Cardiac fibroblast (primary cell): ENCODE measurements around the gene KRTAP10-2.

ENCODE experiments used
- DNase-seq, 2 donors: peaks; one replicate each; pipeline versions ENCODE4 v3.0.0 to v3.0.0-alpha.2; 2010; ENCODE audit warnings: low read depth in 2 of 2
- H3K4me3 ChIP-seq, 2 donors: replicated peaks in 1 of 2; 1 replicate in 1 of 2; 2 replicates in 1 of 2; pipeline ENCODE4 v1.5.1; 2011; ENCODE audit warnings: low read depth in 2 of 2, low read length in 2 of 2, mild to moderate bottlenecking in 2 of 2, moderate library complexity in 1 of 2
- CTCF ChIP-seq: IDR thresholded peaks from one replicate; pipeline ENCODE4 v1.5.1; 2011; ENCODE audit warnings: low read depth, mild to moderate bottlenecking, low read length, inconsistent platforms

Gene KRTAP10-2

GRCh38 chr21:44529503-44530125, 21.7 kb downstream of the KRTAP10-2 start:
- no peak overlapping the region for H3K4me3 ChIP-seq
- DNase-seq, result no peak
- TF ChIP-seq CTCF, result no peak

- H3K4me3 ChIP-seq, result no peak overlapping the region
- no peak for TF ChIP-seq CTCF
- DNase-seq, result no peak
These were observed 22.3 kb downstream of the KRTAP10-2 start for GRCh38 chr21:44529011-44529421.

- H3K4me3 ChIP-seq, result no peak overlapping the region
- no peak for DNase-seq
- TF ChIP-seq CTCF, result no peak
These were observed 22.7 kb downstream of the KRTAP10-2 start for GRCh38 chr21:44528634-44528995.

GRCh38 chr21:44527983-44528633, 23.2 kb downstream of the KRTAP10-2 start:
- DNase-seq, result no peak
- TF ChIP-seq CTCF, result no peak
- H3K4me3 ChIP-seq, result no peak overlapping the region

- DNase-seq, result no peak
- no peak for TF ChIP-seq CTCF
- H3K4me3 ChIP-seq, result no peak overlapping the region
These were observed 23.9 kb downstream of the KRTAP10-2 start for GRCh38 chr21:44527156-44527982.

- no peak overlapping the region for H3K4me3 ChIP-seq
- no peak for TF ChIP-seq CTCF
- DNase-seq, result no peak
These were observed 25.0 kb downstream of the KRTAP10-2 start for GRCh38 chr21:44526096-44526997.
